Measurements from ENCODE around the gene SOHLH1.

SOHLH1 gene

GRCh38 chr9:135687216-135687615 is 12.1 kb downstream of the SOHLH1 start:
- TF ChIP-seq ZFX (IDR thresholded peaks at IDR 0.05; ENCODE audit: borderline replicate concordance) = no peak
- TF ChIP-seq CTCF (IDR thresholded peaks at IDR 0.05) = no peak
- H3K27ac ChIP-seq = no peak overlapping the region

- H3K27ac ChIP-seq = no peak overlapping the region
- TF ChIP-seq ZFX (IDR thresholded peaks at IDR 0.05; ENCODE audit: borderline replicate concordance) (no peak), CTCF (IDR thresholded peaks at IDR 0.05) (no peak)
Measured at GRCh38 chr9:135684691-135685090, 14.6 kb downstream of the SOHLH1 start.

GRCh38 chr9:135683401-135684034 is 15.8 kb downstream of the SOHLH1 start:
- no peak for TF ChIP-seq CTCF (IDR thresholded peaks at IDR 0.05)
- no peak for TF ChIP-seq ZFX (IDR thresholded peaks at IDR 0.05; ENCODE audit: borderline replicate concordance)
- H3K27ac ChIP-seq = no peak overlapping the region

- TF ChIP-seq CTCF (IDR thresholded peaks at IDR 0.05) (no peak), ZFX (IDR thresholded peaks at IDR 0.05; ENCODE audit: borderline replicate concordance) (no peak)
- H3K27ac ChIP-seq = no peak overlapping the region
Measured at GRCh38 chr9:135681161-135681560, 18.1 kb downstream of the SOHLH1 start.

- TF ChIP-seq ZFX (IDR thresholded peaks at IDR 0.05; ENCODE audit: borderline replicate concordance) = no peak
- TF ChIP-seq CTCF (IDR thresholded peaks at IDR 0.05) = no peak
- no peak overlapping the region for H3K27ac ChIP-seq
Measured at GRCh38 chr9:135680056-135680455, 19.2 kb downstream of the SOHLH1 start.

GRCh38 chr9:135678236-135679017 is 20.9 kb downstream of the SOHLH1 start:
- TF ChIP-seq CTCF (IDR thresholded peaks at IDR 0.05) (no peak), ZFX (IDR thresholded peaks at IDR 0.05; ENCODE audit: borderline replicate concordance) (no peak)
- no peak overlapping the region for H3K27ac ChIP-seq

- TF ChIP-seq ZFX (IDR thresholded peaks at IDR 0.05; ENCODE audit: borderline replicate concordance) (no peak), CTCF (IDR thresholded peaks at IDR 0.05) (no peak)
- no peak overlapping the region for H3K27ac ChIP-seq
Measured at GRCh38 chr9:135677641-135678168, 21.6 kb downstream of the SOHLH1 start.
